Thyroid gland (tissue), 4 donors: ENCODE measurements around the gene NFIB. TPM values are rescaled to one million over a fixed set of nuclear protein-coding genes. Genes with fewer than 3 reads are reported as not detected.

Experiments
- DNase-seq, 2 donors: peaks; one replicate each; pipeline ENCODE4 v3.0.0-alpha.2; 2019
- H3K27ac ChIP-seq, 3 donors: fragments of 200-600 bp; sonication (generic); 1 replicate in 2 of 3; 2 replicates in 1 of 3; pipeline ENCODE4 v1.5.1; 2016 to 2019; ENCODE audit warnings: mild to moderate bottlenecking in 1 of 3, moderate library complexity in 1 of 3
- H3K27me3 ChIP-seq: fragments of 200-600 bp; sonication (generic); one replicate; pipeline ENCODE4 v1.5.1; 2019
- H3K36me3 ChIP-seq, 2 donors: fragments of 200-600 bp; sonication (generic); one replicate each; pipeline ENCODE4 v1.5.1; 2016 to 2019
- H3K4me1 ChIP-seq, 2 donors: fragments of 200-600 bp; sonication (generic); one replicate each; pipeline ENCODE4 v1.5.1; 2017 to 2019
- H3K4me3 ChIP-seq, 3 donors: fragments of 200-600 bp; sonication (generic); replicated peaks in 1 of 3; 1 replicate in 2 of 3; 2 replicates in 1 of 3; pipeline ENCODE4 v1.5.1; 2016; ENCODE audit warnings: mild to moderate bottlenecking in 1 of 3
- H3K9me3 ChIP-seq: fragments of 200-600 bp; sonication (generic); one replicate; pipeline ENCODE4 v1.5.1; 2017
- POLR2A ChIP-seq, 2 donors: fragments of 450-650 bp; IDR thresholded peaks; one replicate each; pipeline ENCODE4 v1.6.1; 2017; ENCODE audit warnings: antibody characterized with exemption in 2 of 2, mild to moderate bottlenecking in 2 of 2, moderate library complexity in 1 of 2
- WGBS, 2 donors: methylation state at CpG; one replicate each; pipeline ENCODE4 v1.1.5; 2017; 5-methylcytosine and 5-hydroxymethylcytosine counted together
- intact Hi-C: fragments of 100-400 bp; cut with DNase I; formaldehyde crosslinking; loops from one replicate; pipeline ENCODE4 v1.15.1; 2023
- total RNA-seq, 4 donors: library from RNA; depleted of rRNA; stranded (reverse); fragments of >200 nt; gene quantifications; one replicate each; pipeline ENCODE4 v1.2.3, GENCODE V29; 2016
- TF ChIP-seq, protein P1 (sequence below), 6 experiments: fragments of 200-600 bp in 3 of 6; fragments of 450-650 bp in 3 of 6; sonication (generic) in 3 of 6; IDR thresholded peaks; one replicate each; pipeline ENCODE4 v1.5.1; 2016 to 2019; ENCODE audit warnings: antibody characterized with exemption in 6 of 6, mild to moderate bottlenecking in 2 of 6, inconsistent platforms in 1 of 6, moderate library complexity in 1 of 6

Gene NFIB
- total RNA-seq, 4 donors from 2014 or later = 57.9 to 144 (median 125) TPM

DNA sequence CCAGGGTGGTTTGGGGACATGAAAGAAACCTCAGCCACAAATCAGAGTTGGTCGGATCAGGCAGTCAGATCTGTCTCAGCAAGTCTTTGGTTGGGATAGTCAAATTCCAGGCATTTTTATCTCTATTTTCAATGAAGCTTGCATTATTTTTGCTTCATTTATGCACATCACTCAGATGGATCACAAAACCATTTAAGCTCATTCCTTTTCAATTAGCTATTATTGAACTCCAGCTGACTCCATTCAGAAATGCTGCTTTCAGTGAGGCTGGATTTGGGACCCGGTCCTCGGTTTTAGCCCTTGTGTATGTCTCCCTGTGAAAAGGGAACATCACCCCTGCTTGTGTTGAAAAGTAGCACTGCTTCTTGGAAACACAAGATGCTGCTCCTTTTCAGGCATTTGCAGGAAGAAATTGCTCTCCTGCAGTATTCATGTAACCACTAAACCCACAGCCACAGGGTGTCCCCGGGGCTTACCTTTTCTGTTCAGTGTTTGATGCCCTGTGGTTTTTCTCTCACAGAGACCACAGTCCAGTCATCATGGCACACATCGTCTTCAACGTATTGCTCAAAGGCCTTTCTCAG is 232.9 kb downstream of the NFIB start:
- no peak for DNase-seq

DNA sequence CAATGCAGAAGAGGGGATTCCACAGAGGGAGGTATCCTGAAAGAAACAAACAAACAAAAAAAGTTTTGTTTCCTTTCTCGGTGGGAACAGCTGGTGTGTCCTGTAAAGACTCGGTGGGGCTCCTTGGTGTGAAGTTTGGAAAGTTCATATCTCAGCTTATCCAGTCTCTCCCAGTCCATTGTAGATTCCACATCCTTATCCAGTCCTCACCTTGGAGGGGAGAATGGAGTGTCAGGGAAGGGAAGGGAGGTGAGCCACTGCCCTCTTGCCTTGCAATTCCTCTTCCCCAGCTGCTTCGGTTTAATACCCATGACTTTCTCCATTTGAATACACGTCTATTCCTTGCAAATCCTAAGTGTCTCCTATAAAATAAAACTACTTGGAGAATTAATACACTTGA is 234.5 kb downstream of the NFIB start:
- Histone ChIP-seq H3K9me3 (no peaks in the 10 kb centered on the region), H3K4me3 (no peak overlapping the region), H3K27ac (no peak overlapping the region), H3K27me3 (no peaks in the 10 kb centered on the region), H3K4me1 (no peaks in the 10 kb centered on the region), H3K36me3 (no peaks in the 10 kb centered on the region)
- no peak for TF ChIP-seq POLR2A (IDR thresholded peaks at IDR 0.05)
- TF ChIP-seq, protein P1, sequence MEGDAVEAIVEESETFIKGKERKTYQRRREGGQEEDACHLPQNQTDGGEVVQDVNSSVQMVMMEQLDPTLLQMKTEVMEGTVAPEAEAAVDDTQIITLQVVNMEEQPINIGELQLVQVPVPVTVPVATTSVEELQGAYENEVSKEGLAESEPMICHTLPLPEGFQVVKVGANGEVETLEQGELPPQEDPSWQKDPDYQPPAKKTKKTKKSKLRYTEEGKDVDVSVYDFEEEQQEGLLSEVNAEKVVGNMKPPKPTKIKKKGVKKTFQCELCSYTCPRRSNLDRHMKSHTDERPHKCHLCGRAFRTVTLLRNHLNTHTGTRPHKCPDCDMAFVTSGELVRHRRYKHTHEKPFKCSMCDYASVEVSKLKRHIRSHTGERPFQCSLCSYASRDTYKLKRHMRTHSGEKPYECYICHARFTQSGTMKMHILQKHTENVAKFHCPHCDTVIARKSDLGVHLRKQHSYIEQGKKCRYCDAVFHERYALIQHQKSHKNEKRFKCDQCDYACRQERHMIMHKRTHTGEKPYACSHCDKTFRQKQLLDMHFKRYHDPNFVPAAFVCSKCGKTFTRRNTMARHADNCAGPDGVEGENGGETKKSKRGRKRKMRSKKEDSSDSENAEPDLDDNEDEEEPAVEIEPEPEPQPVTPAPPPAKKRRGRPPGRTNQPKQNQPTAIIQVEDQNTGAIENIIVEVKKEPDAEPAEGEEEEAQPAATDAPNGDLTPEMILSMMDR (IDR thresholded peaks at IDR 0.05) = no peak
- intact Hi-C loops = no loop called here
- 77 to 83% methylated on average over 4 of the region's 4 CpGs for WGBS, 2 donors
- no peak for DNase-seq

More for the DNA sequence above, 232.9 kb downstream of the NFIB start:
- intact Hi-C loops = no loop called here
- Histone ChIP-seq H3K27me3 (no peaks in the 10 kb centered on the region), H3K36me3 (no peaks in the 10 kb centered on the region), H3K4me1 (peaks cover 0 to 4% of the 10 kb centered on the region in 2 donors), H3K9me3 (no peaks in the 10 kb centered on the region), H3K4me3 (no peak overlapping the region), H3K27ac (no peak overlapping the region)
- 82 to 84% methylated on average over 6 of the region's 6 CpGs for WGBS, 2 donors
- no peak for TF ChIP-seq POLR2A (IDR thresholded peaks at IDR 0.05)
- TF ChIP-seq, protein P1 (IDR thresholded peaks at IDR 0.05) = no peak

DNA sequence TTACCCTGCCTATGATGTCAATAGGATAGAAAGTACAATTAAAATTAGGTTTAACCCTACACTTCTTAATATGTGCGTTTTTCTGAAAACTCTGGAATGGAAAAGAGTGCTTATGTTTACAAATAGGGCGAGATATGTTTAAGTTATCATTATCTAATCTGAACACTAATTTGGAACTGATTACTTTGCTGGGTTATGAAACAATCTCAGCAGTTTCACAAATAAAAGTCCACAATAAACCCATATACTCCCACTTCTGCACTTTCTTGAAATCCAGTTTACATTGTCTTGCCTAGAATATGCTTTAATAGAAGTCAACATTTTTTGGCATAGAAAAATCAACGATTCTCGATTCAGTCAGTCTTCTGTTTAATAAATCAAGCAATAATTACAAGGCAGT is 236.3 kb downstream of the NFIB start:
- H3K4me1 ChIP-seq = no peaks in the 10 kb centered on the region
- no peaks in the 10 kb centered on the region for H3K9me3 ChIP-seq
- no peak for DNase-seq
- TF ChIP-seq, protein P1 (IDR thresholded peaks at IDR 0.05) = no peak
- no peak for TF ChIP-seq POLR2A (IDR thresholded peaks at IDR 0.05)
- no peak overlapping the region for H3K4me3 ChIP-seq
- H3K36me3 ChIP-seq = no peaks in the 10 kb centered on the region
- intact Hi-C loops = no loop called here
- H3K27me3 ChIP-seq = no peaks in the 10 kb centered on the region
- 78 to 83% methylated on average over 4 of the region's 4 CpGs for WGBS, 2 donors
- H3K27ac ChIP-seq = no peak overlapping the region

DNA sequence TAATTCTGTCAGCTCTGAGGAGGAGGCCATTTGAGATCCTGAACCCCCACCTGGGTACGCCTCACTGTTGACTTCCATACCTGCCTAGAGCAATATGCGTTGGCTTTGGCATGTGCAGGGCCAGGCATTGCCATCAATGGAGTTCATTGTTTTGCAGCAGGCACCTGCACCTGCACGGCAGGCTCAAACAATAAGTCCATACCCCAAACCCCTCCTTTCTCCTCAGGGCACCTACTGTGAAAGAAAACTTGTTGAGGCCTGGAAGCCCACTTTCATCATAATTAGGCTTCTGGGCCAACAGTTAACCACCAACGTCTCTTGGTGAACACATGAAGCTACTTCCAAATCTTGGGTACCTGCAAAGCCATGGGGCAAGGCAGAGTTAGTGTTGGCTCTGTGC is 238.7 kb downstream of the NFIB start:
- Histone ChIP-seq H3K9me3 (no peaks in the 10 kb centered on the region), H3K27ac (no peak overlapping the region), H3K27me3 (no peaks in the 10 kb centered on the region), H3K4me3 (no peak overlapping the region), H3K4me1 (no peaks in the 10 kb centered on the region), H3K36me3 (no peaks in the 10 kb centered on the region)
- no peak for DNase-seq
- no peak for TF ChIP-seq POLR2A (IDR thresholded peaks at IDR 0.05)
- TF ChIP-seq, protein P1 (IDR thresholded peaks at IDR 0.05) = no peak
- WGBS, 2 donors = 83 to 96% methylated on average over 4 of the region's 4 CpGs
- intact Hi-C loops = no loop called here

DNA sequence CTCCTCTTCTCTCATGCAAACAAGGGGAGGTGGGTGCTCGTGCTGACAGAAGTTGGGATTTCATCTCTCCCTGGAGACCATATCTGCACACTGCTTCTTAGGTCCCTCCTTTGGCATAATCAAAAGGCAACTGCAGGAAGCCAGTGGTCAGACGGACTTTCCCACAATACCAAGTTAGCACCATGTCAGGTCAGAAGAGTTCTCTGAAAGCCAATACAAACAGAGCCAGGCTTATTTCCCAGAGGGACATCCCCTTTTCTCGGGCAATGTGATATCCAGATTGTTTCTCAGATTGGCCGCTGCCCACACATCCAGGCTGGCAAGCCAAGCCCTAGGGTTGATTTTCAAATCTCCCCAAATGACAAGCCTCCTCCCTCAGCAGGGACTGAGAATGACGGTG is 241.1 kb downstream of the NFIB start:
- Histone ChIP-seq H3K27me3 (no peaks in the 10 kb centered on the region), H3K36me3 (no peaks in the 10 kb centered on the region), H3K4me3 (no peak overlapping the region), H3K9me3 (no peaks in the 10 kb centered on the region), H3K27ac (no peak overlapping the region), H3K4me1 (no peaks in the 10 kb centered on the region)
- WGBS, 2 donors = 79 to 83% methylated on average over 4 to 5 of the region's 5 CpGs
- no peak for TF ChIP-seq POLR2A (IDR thresholded peaks at IDR 0.05)
- TF ChIP-seq, protein P1 (IDR thresholded peaks at IDR 0.05) = no peak
- DNase-seq = no peak
- intact Hi-C loops = no loop called here
